HEK293 (cell line): ENCODE measurements around the gene MPC2.

ENCODE experiments used
- BCL11A ChIP-seq: fragments of 450-650 bp; formaldehyde crosslinking; IDR thresholded peaks from 2 replicates; pipeline ENCODE4 v1.5.1; 2016; ENCODE audit warnings: low read depth, missing biosample characterization, missing genetic modification characterization
- HIC1 ChIP-seq: fragments of 450-650 bp; formaldehyde crosslinking; IDR thresholded peaks from 2 replicates; pipeline ENCODE4 v1.5.1; 2016; ENCODE audit warnings: missing biosample characterization, missing genetic modification characterization
- RBAK ChIP-seq: fragments of 450-650 bp; formaldehyde crosslinking; IDR thresholded peaks from 2 replicates; pipeline ENCODE4 v1.5.1; 2016; ENCODE audit warnings: missing biosample characterization, missing genetic modification characterization
- ZBTB26 ChIP-seq: fragments of 450-650 bp; formaldehyde crosslinking; optimal IDR thresholded peaks from 2 replicates; pipeline ENCODE3; 2016; ENCODE audit warnings: missing biosample characterization, mild to moderate bottlenecking, missing genetic modification characterization
- ZNF23 ChIP-seq: fragments of 450-650 bp; formaldehyde crosslinking; IDR thresholded peaks from 2 replicates; pipeline ENCODE4 v1.5.1; 2016; ENCODE audit warnings: missing biosample characterization, missing genetic modification characterization, borderline replicate concordance
- ZNF24 ChIP-seq: fragments of 450-650 bp; formaldehyde crosslinking; IDR thresholded peaks from 2 replicates; pipeline ENCODE4 v1.5.1; 2016; ENCODE audit warnings: missing biosample characterization, missing genetic modification characterization
- ZNF292 ChIP-seq: fragments of 450-650 bp; formaldehyde crosslinking; IDR thresholded peaks from 2 replicates; pipeline ENCODE4 v1.5.1; 2016; ENCODE audit warnings: low read depth, missing biosample characterization, missing genetic modification characterization, borderline replicate concordance
- ZNF350 ChIP-seq: fragments of 450-650 bp; formaldehyde crosslinking; IDR thresholded peaks from 2 replicates; pipeline ENCODE4 v1.5.0; 2017; ENCODE audit warnings: missing biosample characterization, mild to moderate bottlenecking, missing genetic modification characterization
- TF ChIP-seq, protein P1 (sequence below): fragments of 450-650 bp; formaldehyde crosslinking; IDR thresholded peaks from 2 replicates; pipeline ENCODE4 v1.5.1; 2016; ENCODE audit warnings: missing biosample characterization, missing genetic modification characterization

DNA sequence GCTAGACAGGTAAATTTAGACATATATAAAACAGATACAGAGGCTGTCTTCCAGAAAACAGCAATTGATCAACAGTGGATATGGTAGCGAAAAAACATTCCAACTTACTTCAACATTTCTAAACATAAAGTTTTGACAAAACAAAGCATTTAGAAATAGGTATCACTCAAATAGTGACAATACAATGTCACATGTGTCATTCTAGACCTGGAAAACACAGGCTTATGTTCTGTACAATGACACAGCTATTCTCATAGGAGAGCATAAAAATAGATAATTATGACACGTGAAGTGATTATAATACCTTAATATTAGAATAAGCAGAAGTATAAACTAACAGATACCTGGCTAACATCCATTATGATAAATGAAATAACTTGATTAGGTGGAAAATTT is 8.4 kb downstream of the MPC2 start:
- TF ChIP-seq ZNF24 (tag by site-specific recombination) (no peak), ZBTB26 (tag by site-specific recombination) (no peak), HIC1 (tag by site-specific recombination) (no peak), ZNF292 (tag by site-specific recombination) (no peak), ZNF23 (tag by site-specific recombination) (no peak), BCL11A (tag by site-specific recombination) (no peak), RBAK (tag by site-specific recombination) (no peak), ZNF350 (tag by site-specific recombination) (no peak)
- TF ChIP-seq, protein P1, sequence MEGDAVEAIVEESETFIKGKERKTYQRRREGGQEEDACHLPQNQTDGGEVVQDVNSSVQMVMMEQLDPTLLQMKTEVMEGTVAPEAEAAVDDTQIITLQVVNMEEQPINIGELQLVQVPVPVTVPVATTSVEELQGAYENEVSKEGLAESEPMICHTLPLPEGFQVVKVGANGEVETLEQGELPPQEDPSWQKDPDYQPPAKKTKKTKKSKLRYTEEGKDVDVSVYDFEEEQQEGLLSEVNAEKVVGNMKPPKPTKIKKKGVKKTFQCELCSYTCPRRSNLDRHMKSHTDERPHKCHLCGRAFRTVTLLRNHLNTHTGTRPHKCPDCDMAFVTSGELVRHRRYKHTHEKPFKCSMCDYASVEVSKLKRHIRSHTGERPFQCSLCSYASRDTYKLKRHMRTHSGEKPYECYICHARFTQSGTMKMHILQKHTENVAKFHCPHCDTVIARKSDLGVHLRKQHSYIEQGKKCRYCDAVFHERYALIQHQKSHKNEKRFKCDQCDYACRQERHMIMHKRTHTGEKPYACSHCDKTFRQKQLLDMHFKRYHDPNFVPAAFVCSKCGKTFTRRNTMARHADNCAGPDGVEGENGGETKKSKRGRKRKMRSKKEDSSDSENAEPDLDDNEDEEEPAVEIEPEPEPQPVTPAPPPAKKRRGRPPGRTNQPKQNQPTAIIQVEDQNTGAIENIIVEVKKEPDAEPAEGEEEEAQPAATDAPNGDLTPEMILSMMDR (tag by site-specific recombination) = no peak
